GM23338 (cell line): ENCODE data around the gene STX16. TPM values are rescaled to one million over a fixed set of nuclear protein-coding genes. Genes with fewer than 3 reads are reported as not detected.

Experiments used
- CREB1 ChIP-seq: fragments of 250-450 bp; sonication (Bioruptor Pico); IDR thresholded peaks from 2 replicates; pipeline ENCODE4 v1.5.0; 2020; ENCODE audit warnings: low read depth, mild to moderate bottlenecking, moderate library complexity
- CTCF ChIP-seq, 2 experiments: fragments of 200-600 bp in 1 of 2; sonication (generic) in 1 of 2; conservative IDR thresholded peaks; 2 replicates each; pipeline versions ENCODE4 v1.5.1 to v1.6.1; 2016 to 2017; ENCODE audit warnings: antibody characterized with exemption in 2 of 2, low read depth in 2 of 2, mild to moderate bottlenecking in 2 of 2, moderate library complexity in 1 of 2
- EZH2 ChIP-seq: fragments of 200-600 bp; sonication (generic); IDR thresholded peaks from one replicate; pipeline ENCODE4 v1.8.0; 2017; ENCODE audit warnings: antibody characterized with exemption, mild to moderate bottlenecking, low read depth; ENCODE audit not compliant: unreplicated experiment
- EZH2phosphoT487 ChIP-seq: fragments of 200-600 bp; sonication (generic); IDR thresholded peaks from one replicate; pipeline ENCODE4 v1.8.1; 2018; ENCODE audit warnings: antibody characterized with exemption; ENCODE audit not compliant: unreplicated experiment
- NANOG ChIP-seq: IDR thresholded peaks from 2 replicates; pipeline ENCODE4 v1.6.1; 2016; ENCODE audit warnings: antibody characterized with exemption, borderline replicate concordance
- POLR2AphosphoS5 ChIP-seq: IDR thresholded peaks from 2 replicates; pipeline ENCODE4 v1.6.1; 2016; ENCODE audit warnings: antibody characterized with exemption, low read depth
- STAT1 ChIP-seq: IDR thresholded peaks from one replicate; pipeline ENCODE4 v1.6.1; 2016; ENCODE audit warnings: antibody characterized with exemption; ENCODE audit not compliant: unreplicated experiment
- ZNF114 ChIP-seq: fragments of 250-450 bp; sonication (Bioruptor Pico); IDR thresholded peaks from 2 replicates; pipeline ENCODE4 v1.5.0; 2020; ENCODE audit warnings: mild to moderate bottlenecking, moderate library complexity
- ZNF331 ChIP-seq: fragments of 250-450 bp; sonication (Bioruptor Pico); IDR thresholded peaks from 2 replicates; pipeline ENCODE4 v1.5.0; 2020; ENCODE audit warnings: low read depth, mild to moderate bottlenecking, moderate library complexity
- polyA plus RNA-seq: library from polyadenylated mRNA; unstranded; fragments of >200 nt; fragmentation: Nextera tagmentation; extraction: Ambion mirVana; gene quantifications from 2 replicates; pipeline ENCODE4 v1.2.1, GENCODE V29; 2016
- total RNA-seq: library from RNA; depleted of rRNA; stranded (reverse); fragments of >200 nt; shearing (Covaris generic); gene quantifications from 2 replicates; pipeline ENCODE4 v1.2.3, GENCODE V29; 2014
- TF ChIP-seq, protein P1 (sequence below): fragments of 250-450 bp; sonication (Bioruptor Pico); IDR thresholded peaks from 2 replicates; pipeline ENCODE4 v1.5.0; 2020; ENCODE audit warnings: mild to moderate bottlenecking, moderate library complexity

STX16 gene
- total and polyA plus RNA-seq, 2 experiments from 2014 or later, result 31.2 to 70.5 TPM

DNA sequence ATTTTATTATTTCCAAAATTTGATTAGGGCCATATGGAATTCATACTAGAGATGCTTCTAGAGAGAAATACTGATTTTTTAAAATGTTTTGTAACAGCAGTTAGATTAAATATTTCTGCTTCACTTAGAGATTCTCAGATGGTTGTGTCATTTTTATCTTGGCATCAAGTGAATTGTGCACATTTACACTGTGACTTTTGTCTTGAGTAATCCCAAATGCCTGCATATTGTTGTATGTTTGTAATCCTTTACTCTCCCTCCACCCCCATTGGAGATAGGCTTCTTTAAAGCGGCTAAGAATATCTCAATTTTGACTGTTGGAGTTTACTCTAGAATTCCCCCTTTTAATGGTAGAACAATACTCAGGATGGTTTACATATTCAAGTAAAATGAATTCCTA, 19.0 kb downstream of the STX16 start (continued):
- TF ChIP-seq, protein P1, sequence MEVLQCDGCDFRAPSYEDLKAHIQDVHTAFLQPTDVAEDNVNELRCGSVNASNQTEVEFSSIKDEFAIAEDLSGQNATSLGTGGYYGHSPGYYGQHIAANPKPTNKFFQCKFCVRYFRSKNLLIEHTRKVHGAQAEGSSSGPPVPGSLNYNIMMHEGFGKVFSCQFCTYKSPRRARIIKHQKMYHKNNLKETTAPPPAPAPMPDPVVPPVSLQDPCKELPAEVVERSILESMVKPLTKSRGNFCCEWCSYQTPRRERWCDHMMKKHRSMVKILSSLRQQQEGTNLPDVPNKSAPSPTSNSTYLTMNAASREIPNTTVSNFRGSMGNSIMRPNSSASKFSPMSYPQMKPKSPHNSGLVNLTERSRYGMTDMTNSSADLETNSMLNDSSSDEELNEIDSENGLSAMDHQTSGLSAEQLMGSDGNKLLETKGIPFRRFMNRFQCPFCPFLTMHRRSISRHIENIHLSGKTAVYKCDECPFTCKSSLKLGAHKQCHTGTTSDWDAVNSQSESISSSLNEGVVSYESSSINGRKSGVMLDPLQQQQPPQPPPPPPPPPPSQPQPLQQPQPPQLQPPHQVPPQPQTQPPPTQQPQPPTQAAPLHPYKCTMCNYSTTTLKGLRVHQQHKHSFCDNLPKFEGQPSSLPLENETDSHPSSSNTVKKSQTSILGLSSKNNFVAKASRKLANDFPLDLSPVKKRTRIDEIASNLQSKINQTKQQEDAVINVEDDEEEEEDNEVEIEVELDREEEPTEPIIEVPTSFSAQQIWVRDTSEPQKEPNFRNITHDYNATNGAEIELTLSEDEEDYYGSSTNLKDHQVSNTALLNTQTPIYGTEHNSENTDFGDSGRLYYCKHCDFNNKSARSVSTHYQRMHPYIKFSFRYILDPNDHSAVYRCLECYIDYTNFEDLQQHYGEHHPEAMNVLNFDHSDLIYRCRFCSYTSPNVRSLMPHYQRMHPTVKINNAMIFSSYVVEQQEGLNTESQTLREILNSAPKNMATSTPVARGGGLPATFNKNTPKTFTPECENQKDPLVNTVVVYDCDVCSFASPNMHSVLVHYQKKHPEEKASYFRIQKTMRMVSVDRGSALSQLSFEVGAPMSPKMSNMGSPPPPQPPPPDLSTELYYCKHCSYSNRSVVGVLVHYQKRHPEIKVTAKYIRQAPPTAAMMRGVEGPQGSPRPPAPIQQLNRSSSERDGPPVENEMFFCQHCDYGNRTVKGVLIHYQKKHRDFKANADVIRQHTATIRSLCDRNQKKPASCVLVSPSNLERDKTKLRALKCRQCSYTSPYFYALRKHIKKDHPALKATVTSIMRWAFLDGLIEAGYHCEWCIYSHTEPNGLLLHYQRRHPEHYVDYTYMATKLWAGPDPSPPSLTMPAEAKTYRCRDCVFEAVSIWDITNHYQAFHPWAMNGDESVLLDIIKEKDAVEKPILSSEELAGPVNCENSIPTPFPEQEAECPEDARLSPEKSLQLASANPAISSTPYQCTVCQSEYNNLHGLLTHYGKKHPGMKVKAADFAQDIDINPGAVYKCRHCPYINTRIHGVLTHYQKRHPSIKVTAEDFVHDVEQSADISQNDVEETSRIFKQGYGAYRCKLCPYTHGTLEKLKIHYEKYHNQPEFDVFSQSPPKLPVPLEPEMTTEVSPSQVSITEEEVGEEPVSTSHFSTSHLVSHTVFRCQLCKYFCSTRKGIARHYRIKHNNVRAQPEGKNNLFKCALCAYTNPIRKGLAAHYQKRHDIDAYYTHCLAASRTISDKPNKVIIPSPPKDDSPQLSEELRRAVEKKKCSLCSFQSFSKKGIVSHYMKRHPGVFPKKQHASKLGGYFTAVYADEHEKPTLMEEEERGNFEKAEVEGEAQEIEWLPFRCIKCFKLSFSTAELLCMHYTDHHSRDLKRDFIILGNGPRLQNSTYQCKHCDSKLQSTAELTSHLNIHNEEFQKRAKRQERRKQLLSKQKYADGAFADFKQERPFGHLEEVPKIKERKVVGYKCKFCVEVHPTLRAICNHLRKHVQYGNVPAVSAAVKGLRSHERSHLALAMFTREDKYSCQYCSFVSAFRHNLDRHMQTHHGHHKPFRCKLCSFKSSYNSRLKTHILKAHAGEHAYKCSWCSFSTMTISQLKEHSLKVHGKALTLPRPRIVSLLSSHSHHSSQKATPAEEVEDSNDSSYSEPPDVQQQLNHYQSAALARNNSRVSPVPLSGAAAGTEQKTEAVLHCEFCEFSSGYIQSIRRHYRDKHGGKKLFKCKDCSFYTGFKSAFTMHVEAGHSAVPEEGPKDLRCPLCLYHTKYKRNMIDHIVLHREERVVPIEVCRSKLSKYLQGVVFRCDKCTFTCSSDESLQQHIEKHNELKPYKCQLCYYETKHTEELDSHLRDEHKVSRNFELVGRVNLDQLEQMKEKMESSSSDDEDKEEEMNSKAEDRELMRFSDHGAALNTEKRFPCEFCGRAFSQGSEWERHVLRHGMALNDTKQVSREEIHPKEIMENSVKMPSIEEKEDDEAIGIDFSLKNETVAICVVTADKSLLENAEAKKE (CRISPR knock-in tag), result no peak
- TF ChIP-seq ZNF331 (CRISPR knock-in tag) (no peak), EZH2phosphoT487 (no peak), STAT1 (no peak), ZNF114 (CRISPR knock-in tag) (no peak), CTCF (conservative IDR thresholded peaks at IDR 0.05; ENCODE audit: low read depth in 2 of 2) (no peak), EZH2 (no peak), POLR2AphosphoS5 (no peak), NANOG (no peak), CREB1 (CRISPR knock-in tag) (no peak)
